Body of pancreas (tissue), 4 donors: ENCODE data around the gene PDE2A. TPM values are rescaled to one million over a fixed set of nuclear protein-coding genes. Genes with fewer than 3 reads are reported as not detected.
"Not testable (repeated sequence)": the region's sequence is repeated elsewhere in the genome, so short reads cannot be mapped to it uniquely, and the experiment has no call there.

ENCODE experiments used
- ATAC-seq: fragments of 150-250 bp; one replicate; pipeline ENCODE4 v1.9.1; 2016
- DNase-seq, 4 donors: peaks; one replicate each; pipeline ENCODE4 v3.0.0-alpha.2; 2019
- H3K27ac ChIP-seq, 4 donors: fragments of 200-600 bp; sonication (generic); 1 replicate in 3 of 4; 2 replicates in 1 of 4; pipeline versions ENCODE4 v1.5.1 to v1.6.1; 2016 to 2019; ENCODE audit warnings: mild to moderate bottlenecking in 1 of 4, mixed read lengths in 1 of 4, moderate library complexity in 1 of 4
- H3K27me3 ChIP-seq, 2 donors: fragments of 200-600 bp; sonication (generic); one replicate each; pipeline ENCODE4 v1.6.0; 2016; ENCODE audit warnings: mild to moderate bottlenecking in 1 of 2
- H3K36me3 ChIP-seq, 2 donors: fragments of 200-600 bp; sonication (generic); replicated peaks in 1 of 2; 2 replicates each; pipeline ENCODE4 v1.5.1; 2016; ENCODE audit warnings: low read depth in 2 of 2; ENCODE audit not compliant: insufficient read depth in 1 of 2
- H3K4me1 ChIP-seq: fragments of 200-600 bp; sonication (generic); one replicate; pipeline ENCODE4 v1.6.0; 2016
- H3K4me3 ChIP-seq, 2 donors: fragments of 200-600 bp; sonication (generic); 1 replicate in 1 of 2; 2 replicates in 1 of 2; pipeline ENCODE4 v1.5.1; 2016 to 2019
- H3K9me3 ChIP-seq, 3 donors: fragments of 200-600 bp; sonication (generic); 1 replicate in 2 of 3; 2 replicates in 1 of 3; pipeline ENCODE4 v1.5.1; 2016
- POLR2A ChIP-seq, 3 donors: fragments of 450-650 bp; IDR thresholded peaks; one replicate each; pipeline ENCODE4 v1.6.1; 2016; ENCODE audit warnings: antibody characterized with exemption in 3 of 3, mild to moderate bottlenecking in 2 of 3
- WGBS, 2 donors: methylation state at CpG; one replicate each; pipeline ENCODE4 v1.1.5; 2017; 5-methylcytosine and 5-hydroxymethylcytosine counted together
- intact Hi-C: fragments of 100-400 bp; cut with DNase I; formaldehyde crosslinking; loops from one replicate; pipeline ENCODE4 v1.15.1; 2023
- total RNA-seq, 2 donors: library from RNA; depleted of rRNA; stranded (reverse); fragments of >200 nt; gene quantifications; one replicate each; pipeline ENCODE4 v1.1.0, GENCODE V29; 2016
- TF ChIP-seq, protein P1 (sequence below), 7 experiments: fragments of 450-650 bp in 4 of 7; fragments of 200-600 bp in 3 of 7; sonication (generic) in 3 of 7; IDR thresholded peaks; one replicate each; pipeline ENCODE4 v1.5.1; 2016 to 2019; ENCODE audit warnings: antibody characterized with exemption in 7 of 7

PDE2A gene
- total RNA-seq, 2 donors from 2014 or later: 7.0 to 29.3 TPM

DNA sequence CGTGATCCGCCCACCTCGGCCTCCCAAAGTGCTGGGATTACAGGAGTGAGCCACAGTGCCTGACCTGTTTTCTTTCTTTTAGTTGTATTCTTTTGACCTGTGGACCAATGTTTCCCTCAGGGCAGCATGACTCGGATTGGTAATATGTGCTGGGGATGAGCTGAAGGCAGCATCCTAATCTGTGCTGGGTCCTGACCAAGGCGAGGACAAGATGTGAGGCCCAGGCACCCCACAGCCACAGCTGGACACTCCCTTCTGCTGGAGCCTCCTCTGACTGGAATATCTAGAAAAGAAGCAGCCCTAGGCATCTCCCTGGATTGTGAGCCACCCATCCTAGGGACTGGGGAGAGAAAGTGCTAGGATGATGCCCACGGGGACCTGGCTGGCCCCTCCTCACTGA lies 105.4 kb downstream of the PDE2A start:
- Histone ChIP-seq H3K4me1 (no peaks in the 10 kb centered on the region), H3K4me3 (no peak overlapping the region), H3K9me3 (no peaks in the 10 kb centered on the region), H3K36me3 (no peaks in the 10 kb centered on the region), H3K27me3 (no peaks in the 10 kb centered on the region), H3K27ac (no peak overlapping the region)
- 82 to 91% methylated on average over 6 of the region's 6 CpGs for WGBS, 2 donors
- no peak for TF ChIP-seq POLR2A (IDR thresholded peaks at IDR 0.05)
- TF ChIP-seq, protein P1, sequence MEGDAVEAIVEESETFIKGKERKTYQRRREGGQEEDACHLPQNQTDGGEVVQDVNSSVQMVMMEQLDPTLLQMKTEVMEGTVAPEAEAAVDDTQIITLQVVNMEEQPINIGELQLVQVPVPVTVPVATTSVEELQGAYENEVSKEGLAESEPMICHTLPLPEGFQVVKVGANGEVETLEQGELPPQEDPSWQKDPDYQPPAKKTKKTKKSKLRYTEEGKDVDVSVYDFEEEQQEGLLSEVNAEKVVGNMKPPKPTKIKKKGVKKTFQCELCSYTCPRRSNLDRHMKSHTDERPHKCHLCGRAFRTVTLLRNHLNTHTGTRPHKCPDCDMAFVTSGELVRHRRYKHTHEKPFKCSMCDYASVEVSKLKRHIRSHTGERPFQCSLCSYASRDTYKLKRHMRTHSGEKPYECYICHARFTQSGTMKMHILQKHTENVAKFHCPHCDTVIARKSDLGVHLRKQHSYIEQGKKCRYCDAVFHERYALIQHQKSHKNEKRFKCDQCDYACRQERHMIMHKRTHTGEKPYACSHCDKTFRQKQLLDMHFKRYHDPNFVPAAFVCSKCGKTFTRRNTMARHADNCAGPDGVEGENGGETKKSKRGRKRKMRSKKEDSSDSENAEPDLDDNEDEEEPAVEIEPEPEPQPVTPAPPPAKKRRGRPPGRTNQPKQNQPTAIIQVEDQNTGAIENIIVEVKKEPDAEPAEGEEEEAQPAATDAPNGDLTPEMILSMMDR (IDR thresholded peaks at IDR 0.05): no peak
- DNase-seq (no peak), ATAC-seq (no peak)
- intact Hi-C loops: no loop called here

DNA sequence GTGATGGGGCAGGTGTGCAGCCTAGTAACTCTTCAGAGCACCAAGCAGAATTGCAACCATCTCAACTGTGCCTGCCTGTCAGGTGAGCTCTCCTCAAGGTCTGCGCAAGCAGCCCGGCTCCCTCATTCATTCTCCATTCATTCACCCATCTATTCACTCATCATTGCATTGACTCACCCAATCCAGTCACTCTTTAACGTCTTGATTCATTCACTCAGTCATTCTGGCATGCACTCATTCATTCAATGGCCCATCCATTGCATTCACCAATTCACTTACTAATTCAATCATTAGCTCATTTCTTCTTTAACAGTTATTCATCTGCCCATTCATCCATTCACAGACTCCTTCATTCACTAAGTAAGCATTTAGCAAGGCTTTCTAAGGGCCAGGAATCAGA lies 111.8 kb downstream of the PDE2A start:
- TF ChIP-seq, protein P1 (IDR thresholded peaks at IDR 0.05): no peak
- no peak for TF ChIP-seq POLR2A (IDR thresholded peaks at IDR 0.05)
- Histone ChIP-seq H3K4me3 (no peak overlapping the region), H3K36me3 (no peaks in the 10 kb centered on the region)

DNA sequence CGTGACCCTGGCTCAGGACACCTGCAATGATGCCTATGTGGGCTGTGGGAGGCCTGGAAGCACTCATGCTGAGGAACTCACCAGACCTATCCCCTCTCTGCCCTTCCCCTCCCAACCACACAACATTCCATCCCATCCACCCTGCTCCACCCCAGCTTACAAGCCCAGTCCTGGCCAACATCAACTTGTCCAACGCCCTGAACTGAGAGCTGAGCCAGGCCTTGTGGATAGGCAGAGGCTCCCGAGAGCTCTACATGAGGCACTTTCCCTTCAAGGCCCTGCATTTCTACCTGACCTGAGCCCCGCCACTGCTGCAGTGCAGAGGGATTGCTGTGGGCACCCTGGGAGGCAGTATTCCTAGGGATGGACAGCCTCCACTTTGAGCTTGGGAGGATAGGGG lies 112.4 kb downstream of the PDE2A start:
- Histone ChIP-seq H3K36me3 (no peaks in the 10 kb centered on the region), H3K4me1 (no peaks in the 10 kb centered on the region), H3K9me3 (no peaks in the 10 kb centered on the region), H3K27ac (no peak overlapping the region), H3K27me3 (no peaks in the 10 kb centered on the region), H3K4me3 (no peak overlapping the region)
- ATAC-seq (no peak), DNase-seq (no peak)
- TF ChIP-seq, protein P1 (IDR thresholded peaks at IDR 0.05): no peak
- TF ChIP-seq POLR2A (IDR thresholded peaks at IDR 0.05): no peak
- WGBS, 2 donors: 71 to 79% methylated on average over 3 to 4 of the region's 4 CpGs
- intact Hi-C loops: no loop called here

More for the DNA sequence above, 111.8 kb downstream of the PDE2A start:
- Histone ChIP-seq H3K27me3 (no peaks in the 10 kb centered on the region), H3K27ac (no peak overlapping the region), H3K9me3 (no peaks in the 10 kb centered on the region), H3K4me1 (no peaks in the 10 kb centered on the region)
- intact Hi-C loops: no loop called here
- no peak for ATAC-seq
- DNase-seq: no peak
- 74 to 76% methylated on average over 3 of the region's 3 CpGs for WGBS, 2 donors

DNA sequence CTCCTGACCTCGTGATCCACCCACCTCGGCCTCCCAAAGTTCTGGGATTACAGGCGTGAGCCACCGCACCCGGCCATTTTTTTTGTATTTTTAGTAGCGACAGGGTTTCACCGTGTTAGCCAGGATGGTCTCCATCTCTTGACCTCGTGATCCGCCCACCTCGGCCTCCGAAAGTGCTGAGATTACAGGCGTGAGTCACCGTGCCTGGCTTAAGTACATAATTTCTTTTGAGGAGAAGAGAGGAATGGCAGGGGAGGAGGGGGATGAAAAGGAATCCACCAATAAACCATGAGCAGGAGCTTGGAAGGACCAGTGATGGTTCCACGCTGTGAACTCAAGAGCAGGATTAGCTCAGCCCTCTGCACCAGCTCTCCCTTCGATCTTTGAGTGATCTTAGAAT lies 113.4 kb downstream of the PDE2A start:
- intact Hi-C loops: not testable (repeated sequence)
- WGBS, 2 donors: 82 to 88% methylated on average over 15 of the region's 15 CpGs

DNA sequence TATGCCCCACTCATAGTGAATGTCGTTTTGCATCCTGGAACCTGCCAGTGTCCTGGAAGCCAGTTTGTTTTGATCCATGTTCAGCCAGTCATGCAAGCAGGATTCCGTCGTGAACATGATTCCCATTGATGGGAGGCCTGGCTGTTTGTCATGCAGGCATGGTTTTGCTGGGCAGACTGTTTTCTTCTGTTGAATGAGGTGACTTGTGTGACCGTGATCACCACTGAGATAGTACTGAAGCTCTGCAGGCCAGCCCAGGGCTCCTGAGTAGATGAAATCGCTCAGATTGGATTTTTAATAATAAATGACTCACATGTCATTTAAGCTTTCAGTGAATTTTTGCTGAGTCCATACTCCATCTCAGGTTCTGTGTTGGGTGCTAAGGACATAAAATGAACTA lies 117.8 kb downstream of the PDE2A start:
- 69 to 76% methylated on average over 5 of the region's 5 CpGs for WGBS, 2 donors

More for the DNA sequence above, 113.4 kb downstream of the PDE2A start:
- H3K9me3 ChIP-seq, ATAC-seq, H3K27ac ChIP-seq, DNase-seq, H3K27me3 ChIP-seq, H3K4me1 ChIP-seq, H3K4me3 ChIP-seq, H3K36me3 ChIP-seq: not testable (repeated sequence)

DNA sequence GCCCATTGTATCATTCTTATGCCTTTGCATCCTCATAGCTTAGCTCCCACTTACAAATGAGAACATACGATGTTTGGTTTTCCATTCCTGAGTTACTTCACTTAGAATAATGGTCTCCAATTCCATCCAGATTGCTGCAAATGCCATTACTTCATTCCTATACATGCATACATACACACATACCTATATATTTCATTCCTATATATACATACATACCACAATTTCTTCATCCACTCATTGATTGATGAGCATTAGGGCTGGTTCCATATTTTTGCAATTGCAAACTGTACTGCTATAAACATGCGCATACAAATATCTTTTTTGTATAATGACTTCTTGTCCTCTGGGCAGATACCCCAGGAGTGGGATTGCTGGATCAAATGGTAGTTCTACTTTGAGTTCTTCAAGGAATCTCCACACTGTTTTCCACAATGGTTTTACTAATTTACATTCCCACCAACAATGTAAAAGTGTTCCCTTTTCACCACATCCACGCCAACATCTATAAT lies 119.2 kb downstream of the PDE2A start:
- H3K4me1 ChIP-seq, DNase-seq, intact Hi-C loops, H3K9me3 ChIP-seq, ATAC-seq, H3K27ac ChIP-seq, H3K27me3 ChIP-seq, H3K4me3 ChIP-seq, H3K36me3 ChIP-seq: not testable (repeated sequence)
- WGBS, 2 donors: 85 to 88% methylated on average over 3 of the region's 3 CpGs

More for the DNA sequence above, 117.8 kb downstream of the PDE2A start:
- Histone ChIP-seq H3K4me1 (no peaks in the 10 kb centered on the region), H3K4me3 (no peak overlapping the region), H3K27me3 (no peaks in the 10 kb centered on the region), H3K27ac (no peak overlapping the region), H3K9me3 (no peaks in the 10 kb centered on the region), H3K36me3 (no peaks in the 10 kb centered on the region)
- DNase-seq (no peak), ATAC-seq (no peak)
- no peak for TF ChIP-seq POLR2A (IDR thresholded peaks at IDR 0.05)
- TF ChIP-seq, protein P1 (IDR thresholded peaks at IDR 0.05): no peak
- intact Hi-C loops: no loop called here
